Activated T-cell treated with anti-CD3 and anti-CD28 coated beads for 48 hours (primary cell): ENCODE results near the gene CPAMD8.
A peak's percentile ranks its signal among the peaks of the same experiment; 100 is the strongest.

Experiments used
- DNase-seq: peaks from one replicate; pipeline ENCODE4 v3.0.0-alpha.2; 2020; ENCODE audit warnings: low read depth

The CPAMD8 gene

GRCh38 chr19:16920816-16921529 is 105.6 kb downstream of the CPAMD8 start:
- no peak for DNase-seq

GRCh38 chr19:16919496-16919895 is 107.1 kb downstream of the CPAMD8 start:
- no peak for DNase-seq

- DNase-seq, result no peak
Observed at GRCh38 chr19:16917401-16917800, 109.2 kb downstream of the CPAMD8 start.

DNA sequence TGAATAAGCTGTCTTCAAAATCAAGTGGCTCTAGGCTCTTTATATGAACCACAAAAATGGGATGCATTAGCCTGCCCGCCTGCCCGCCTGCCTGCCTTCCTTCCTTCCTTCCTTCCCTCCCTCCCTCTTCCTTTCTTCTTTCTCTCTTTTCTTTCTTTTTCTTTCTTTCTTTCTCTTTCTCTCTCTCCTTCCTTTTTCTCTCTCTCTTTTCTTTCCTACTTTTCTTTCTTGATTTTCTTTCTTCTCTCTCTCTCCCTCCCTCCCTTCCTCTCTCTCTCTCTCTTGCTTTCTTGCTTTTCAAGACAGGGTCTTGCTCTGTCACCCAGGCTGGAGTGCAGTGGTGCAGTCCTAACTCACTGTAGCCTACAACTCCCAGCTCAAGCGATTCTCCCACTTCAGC is 110.9 kb downstream of the CPAMD8 start:
- no peak for DNase-seq

DNA sequence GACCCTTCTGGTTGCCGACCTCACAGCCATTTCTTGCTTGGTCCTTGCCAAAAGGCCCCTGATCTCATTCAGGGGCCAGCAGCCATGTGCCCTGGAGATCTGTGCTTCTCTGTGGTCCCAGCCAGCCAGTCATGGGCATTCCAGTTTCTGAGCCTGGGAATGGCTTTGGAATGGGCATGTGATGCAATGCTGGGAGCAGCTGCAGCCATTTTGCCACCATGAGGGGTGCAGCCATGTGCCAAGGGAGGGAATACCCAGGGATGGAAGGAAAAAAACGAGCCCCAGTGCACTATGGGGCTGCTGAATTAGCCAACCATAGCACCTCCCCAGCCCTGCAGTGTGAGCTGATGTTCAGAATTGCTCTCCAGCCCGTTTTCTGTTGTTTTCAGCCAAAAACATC is 111.5 kb downstream of the CPAMD8 start:
- no peak for DNase-seq

DNA sequence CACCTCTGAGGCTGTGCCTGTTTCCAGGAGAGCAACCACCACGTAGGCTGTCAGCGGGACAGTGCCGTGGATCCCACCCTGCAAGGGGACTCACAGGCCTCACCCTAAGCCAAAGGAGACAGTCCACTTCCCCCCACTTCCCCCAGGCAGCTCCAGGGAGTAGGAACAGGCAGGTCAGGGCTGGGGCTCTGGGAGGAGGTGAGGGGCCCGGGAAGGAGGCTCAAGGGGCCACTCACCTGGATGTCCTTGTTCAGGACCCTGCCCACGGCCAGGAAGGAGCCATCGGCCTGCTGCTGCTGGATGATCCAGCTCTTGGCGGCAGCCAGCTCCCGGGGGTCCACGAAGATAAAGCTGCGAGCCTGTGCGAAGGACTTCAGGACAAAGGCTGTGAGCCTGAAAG is 112.2 kb downstream of the CPAMD8 start:
- no peak for DNase-seq

DNA sequence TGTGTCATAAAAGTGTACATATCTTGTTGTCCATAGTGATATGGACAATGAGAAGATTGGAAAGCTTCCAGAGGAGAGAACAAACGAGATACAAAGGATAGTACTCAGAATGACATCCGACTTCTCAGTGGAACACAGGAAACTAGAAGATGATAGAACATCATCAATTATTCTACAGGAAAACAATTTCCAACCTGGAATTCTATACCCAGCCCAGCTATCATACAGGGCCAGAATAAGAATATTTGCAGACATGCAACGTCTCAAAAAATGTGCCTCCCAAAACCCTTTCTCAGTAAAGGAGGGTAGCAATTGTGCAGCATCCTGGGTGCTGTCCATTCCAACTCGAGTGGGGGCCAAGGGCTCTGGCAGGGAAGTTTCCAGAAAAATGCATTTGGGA is 113.8 kb downstream of the CPAMD8 start:
- no peak for DNase-seq

DNA sequence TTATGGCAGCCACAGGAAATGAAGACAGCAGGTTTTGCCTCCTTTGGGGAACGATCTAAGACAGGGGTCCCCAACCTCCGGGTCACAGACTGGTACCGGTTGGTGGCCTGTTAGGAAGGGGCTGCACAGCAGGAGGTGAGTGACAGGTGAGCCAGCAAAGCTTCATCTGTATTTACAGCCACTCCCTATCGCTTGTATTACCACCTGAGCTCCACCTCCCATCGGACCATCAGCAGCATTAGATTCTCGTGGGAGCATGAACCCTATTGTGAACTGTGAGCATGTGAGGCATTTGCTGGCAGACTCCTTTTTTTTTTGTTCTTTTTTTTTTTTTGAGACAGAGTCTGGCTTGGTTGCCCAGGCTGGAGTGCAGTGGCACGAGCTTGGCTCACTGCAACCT is 115.6 kb downstream of the CPAMD8 start:
- DNase-seq, result no peak

DNA sequence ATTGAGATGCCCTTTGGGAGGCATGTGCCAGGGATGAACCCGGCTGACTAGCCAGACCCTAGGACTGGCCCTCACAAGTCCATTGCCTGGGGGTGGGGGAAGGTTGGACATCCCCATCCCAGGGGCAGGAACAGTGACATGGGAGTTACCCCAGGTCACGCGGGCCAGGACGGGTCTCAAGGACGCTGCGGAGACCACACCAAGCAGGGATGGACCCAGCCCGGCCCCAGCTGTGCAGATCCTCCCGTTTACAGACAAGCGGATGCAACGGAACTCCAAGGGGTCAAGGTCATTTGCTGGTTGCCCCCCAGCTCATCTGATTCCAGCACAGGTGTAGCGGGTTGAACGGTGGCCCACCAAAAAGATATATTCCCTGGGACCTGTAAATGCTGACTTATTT is 117.9 kb downstream of the CPAMD8 start:
- no peak for DNase-seq

DNA sequence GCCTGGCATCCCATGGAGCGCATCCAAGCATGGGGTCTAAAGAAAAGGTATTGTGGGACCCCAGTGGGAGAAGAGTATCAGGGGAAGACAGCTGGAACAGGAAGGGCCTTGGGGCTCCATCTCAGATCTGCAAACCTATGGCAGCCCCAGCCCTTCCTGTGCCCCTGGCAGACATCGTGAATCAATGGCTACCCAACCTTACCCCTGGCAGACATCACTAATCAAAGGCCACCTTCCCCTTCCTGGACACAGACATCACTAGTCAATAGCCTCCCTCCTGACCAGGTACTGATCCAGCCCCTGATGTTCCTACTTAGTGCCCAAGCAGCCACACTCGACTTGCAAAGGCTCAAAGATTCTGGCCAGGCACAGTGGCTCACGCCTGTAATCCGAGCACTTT is 122.0 kb downstream of the CPAMD8 start:
- DNase-seq, result no peak

- DNase-seq, result no peak
Observed at GRCh38 chr19:16903347-16903746, 123.3 kb downstream of the CPAMD8 start.

GRCh38 chr19:16902545-16902944 is 124.1 kb downstream of the CPAMD8 start:
- no peak for DNase-seq

GRCh38 chr19:16901491-16902175 is 125.0 kb downstream of the CPAMD8 start:
- DNase-seq, result no peak

DNA sequence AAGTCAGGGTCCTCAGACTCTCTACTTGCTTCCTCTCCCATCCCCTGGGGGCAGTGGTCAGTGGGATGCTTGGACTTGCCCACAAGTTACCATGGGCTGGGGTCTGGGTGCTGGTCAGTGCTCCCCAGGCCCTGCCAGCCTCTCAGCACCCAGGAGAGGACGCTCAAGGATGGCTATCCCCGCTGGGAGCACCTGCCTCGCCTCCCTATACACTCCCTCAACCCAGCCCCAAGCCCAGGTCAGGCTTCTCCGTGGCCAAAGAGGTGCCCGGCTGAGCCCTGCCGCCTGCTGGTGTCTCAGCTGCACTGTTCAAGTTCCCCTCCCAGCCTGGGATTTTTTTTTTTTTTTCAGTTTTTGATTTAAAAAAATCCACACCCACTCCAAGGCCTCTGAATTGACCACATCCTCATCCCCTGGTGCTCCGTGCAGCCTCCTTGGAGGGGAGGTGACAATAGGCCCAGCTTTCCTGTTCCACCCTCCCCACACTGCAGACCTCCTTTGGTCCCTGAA is 127.0 kb downstream of the CPAMD8 start:
- peak; percentile 20 for DNase-seq

GRCh38 chr19:16898361-16899015 is 128.1 kb downstream of the CPAMD8 start:
- DNase-seq, result no peak

DNA sequence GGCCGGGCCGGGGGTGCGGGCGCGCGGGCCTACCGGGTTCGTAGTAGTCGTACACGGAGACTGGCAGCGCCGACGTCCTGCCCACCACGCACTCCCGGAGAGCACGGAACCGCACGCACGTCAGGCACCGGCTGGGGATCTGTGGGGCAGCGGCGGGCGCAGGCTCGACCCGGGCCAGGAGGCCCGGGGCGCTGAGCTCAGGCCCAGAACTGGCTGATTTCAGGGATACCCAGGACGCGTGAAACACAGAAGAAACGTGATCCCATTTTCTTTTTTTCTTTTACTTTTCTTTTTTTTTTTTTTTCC is 128.8 kb downstream of the CPAMD8 start:
- DNase-seq, result no peak

- DNase-seq, result peak; percentile 63
Observed at GRCh38 chr19:16897029-16897855, 129.4 kb downstream of the CPAMD8 start.

- DNase-seq, result no peak
Observed at GRCh38 chr19:16896146-16897028, 130.2 kb downstream of the CPAMD8 start.

- DNase-seq, result no peak
Observed at GRCh38 chr19:16895467-16896145, 131.0 kb downstream of the CPAMD8 start.

DNA sequence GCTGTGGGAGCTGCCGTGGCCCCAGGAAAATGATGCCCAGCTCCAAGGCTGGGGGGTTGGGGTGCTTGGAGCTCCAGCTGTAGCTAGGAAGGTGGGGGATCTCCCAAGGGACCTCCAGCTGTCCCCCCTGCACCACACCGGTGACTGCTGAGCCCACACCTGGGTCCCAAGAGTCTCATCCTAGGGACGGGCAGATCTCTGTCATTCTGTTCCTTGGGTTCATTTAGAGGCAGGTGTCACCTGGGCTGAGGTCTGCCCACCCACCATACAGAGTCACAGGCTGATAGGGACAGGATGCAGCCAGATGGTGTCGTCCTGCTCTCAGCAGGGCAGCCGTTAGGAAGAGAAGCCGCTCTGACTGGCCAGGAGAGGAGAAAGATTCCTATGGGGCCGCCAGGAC is 132.5 kb downstream of the CPAMD8 start:
- DNase-seq, result no peak

- DNase-seq, result no peak
Observed at GRCh38 chr19:16893686-16893989, 133.0 kb downstream of the CPAMD8 start.
